ENCODE data around the gene CLCN1. TPM values are rescaled to one million over a fixed set of nuclear protein-coding genes. Genes with fewer than 3 reads are reported as not detected.
"Not testable (repeated sequence)": the region's sequence is repeated elsewhere in the genome, so short reads cannot be mapped to it uniquely, and the experiment has no call there.

CLCN1 gene
- total RNA-seq, 1 donor from 2014 or later: not detected

- TF ChIP-seq CTCF (conservative IDR thresholded peaks at IDR 0.05): no peak
- Mint-ChIP-seq H3K27me3 (ENCODE audit: low read depth) (no peaks in the 10 kb centered on the region), H3K27ac (ENCODE audit: unreplicated experiment) (no peak overlapping the region), H3K4me3 (no peak overlapping the region), H3K4me1 (peaks cover 4% of the 10 kb centered on the region), H3K36me3 (ENCODE audit: low read depth) (peaks cover 6% of the 10 kb centered on the region), H3K9me3 (no peaks in the 10 kb centered on the region)
- DNase-seq (ENCODE audit: low read depth, low spot score): no peak
These were observed 74.9 kb downstream of the CLCN1 start for GRCh38 chr7:143390773-143391317.

DNA sequence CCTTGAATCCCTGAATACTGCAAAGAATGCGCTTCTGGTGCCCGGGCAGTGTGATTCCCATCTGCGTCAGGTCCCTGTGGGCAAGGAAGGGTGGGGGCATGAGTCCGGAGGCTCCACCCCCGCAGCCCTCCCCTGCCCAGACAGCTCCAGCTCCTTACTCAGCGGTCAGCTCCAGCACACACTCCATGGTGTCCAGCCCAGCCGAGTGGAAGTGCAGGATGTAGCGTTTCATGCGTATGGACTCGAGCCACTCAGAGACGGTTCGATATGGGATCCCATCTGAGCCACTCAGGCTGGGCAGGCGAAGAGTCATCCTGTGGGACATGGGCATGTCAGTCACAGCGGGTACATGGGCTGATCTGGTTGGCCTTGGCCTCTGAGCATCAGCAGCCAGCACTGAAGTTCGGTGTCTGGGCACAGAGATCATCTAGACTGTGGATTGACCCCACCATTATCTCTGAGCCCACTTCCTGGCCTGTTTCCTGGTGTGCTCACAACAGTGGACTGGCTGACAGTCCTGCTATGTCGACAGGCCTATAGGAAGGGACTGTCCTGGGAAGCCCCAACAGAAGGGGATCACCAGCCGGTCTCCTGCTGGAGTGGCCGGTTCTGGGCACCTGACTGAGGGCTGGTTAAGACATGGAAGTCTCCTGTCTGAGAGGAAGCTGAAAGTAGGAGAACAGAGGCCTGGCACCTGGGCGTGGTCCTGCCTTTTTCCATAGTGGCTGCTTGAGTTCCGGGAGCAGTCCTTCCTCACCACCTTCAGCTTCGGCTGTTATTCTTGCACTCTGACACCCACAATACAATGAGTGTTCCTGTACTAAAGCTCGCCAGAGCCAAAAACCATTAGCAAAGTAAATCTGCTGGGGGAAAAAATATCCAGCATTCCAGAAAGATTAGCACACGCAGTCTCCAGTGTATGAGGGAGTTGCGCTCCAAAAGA lies 75.8 kb downstream of the CLCN1 start:
- no peak for DNase-seq (ENCODE audit: low read depth, low spot score)
- Mint-ChIP-seq H3K4me3 (no peak overlapping the region), H3K9me3 (no peaks in the 10 kb centered on the region), H3K36me3 (ENCODE audit: low read depth) (peaks cover 6% of the 10 kb centered on the region), H3K4me1 (peaks cover 4% of the 10 kb centered on the region), H3K27ac (ENCODE audit: unreplicated experiment) (no peak overlapping the region), H3K27me3 (ENCODE audit: low read depth) (no peaks in the 10 kb centered on the region)
- TF ChIP-seq CTCF (conservative IDR thresholded peaks at IDR 0.05): no peak

DNA sequence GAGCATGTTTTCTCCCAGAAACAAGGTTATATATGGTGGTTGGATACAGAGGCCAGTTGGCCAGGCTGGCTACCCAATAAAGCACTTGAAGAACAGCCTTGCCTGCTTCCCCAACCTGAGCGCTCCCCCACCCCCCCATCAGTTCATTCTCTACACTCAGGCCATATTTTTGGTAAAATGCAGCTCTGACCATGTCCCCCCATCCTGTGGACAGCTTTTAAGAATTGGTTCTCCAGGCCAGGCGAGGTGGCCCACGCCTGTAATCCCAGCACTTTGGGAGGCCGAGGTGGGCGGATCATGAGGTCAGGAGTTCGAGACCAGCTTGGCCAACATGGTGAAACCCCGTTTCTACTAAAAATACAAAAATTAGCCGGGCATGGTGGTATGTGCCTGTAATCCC lies 76.5 kb downstream of the CLCN1 start:
- DNase-seq (ENCODE audit: low read depth, low spot score); H3K4me3 Mint-ChIP-seq; H3K4me1 Mint-ChIP-seq; H3K36me3 Mint-ChIP-seq (ENCODE audit: low read depth); H3K27ac Mint-ChIP-seq (ENCODE audit: unreplicated experiment); H3K27me3 Mint-ChIP-seq (ENCODE audit: low read depth); H3K9me3 Mint-ChIP-seq: not testable (repeated sequence)

DNA sequence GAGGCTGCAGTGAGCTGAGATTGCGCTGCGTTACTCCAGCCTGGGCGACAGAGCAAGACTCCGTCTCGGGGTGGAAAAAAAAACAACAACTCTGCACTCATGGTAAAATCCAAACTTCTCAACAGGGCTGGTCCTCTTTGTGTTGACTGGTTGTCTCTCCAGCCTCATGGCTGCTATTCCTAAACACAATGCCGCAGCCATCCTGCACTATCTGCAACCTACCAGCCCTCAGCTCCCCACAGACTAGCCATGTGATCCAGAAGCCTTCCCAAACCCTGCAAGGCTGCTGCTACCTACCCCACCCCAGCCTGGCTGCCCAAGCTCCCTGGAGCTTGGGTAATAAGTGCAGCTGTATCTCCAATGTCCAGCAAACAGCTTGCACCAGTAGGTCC lies 77.0 kb downstream of the CLCN1 start:
- DNase-seq (ENCODE audit: low read depth, low spot score): no peak
- TF ChIP-seq CTCF (conservative IDR thresholded peaks at IDR 0.05): no peak
- no peaks in the 10 kb centered on the region for H3K27me3 Mint-ChIP-seq (ENCODE audit: low read depth)
- no peak overlapping the region for H3K4me3 Mint-ChIP-seq
- H3K9me3 Mint-ChIP-seq: no peaks in the 10 kb centered on the region
- no peak overlapping the region for H3K27ac Mint-ChIP-seq (ENCODE audit: unreplicated experiment)
- H3K4me1 Mint-ChIP-seq: peaks cover 4% of the 10 kb centered on the region
- H3K36me3 Mint-ChIP-seq (ENCODE audit: low read depth): peaks cover 6% of the 10 kb centered on the region

DNA sequence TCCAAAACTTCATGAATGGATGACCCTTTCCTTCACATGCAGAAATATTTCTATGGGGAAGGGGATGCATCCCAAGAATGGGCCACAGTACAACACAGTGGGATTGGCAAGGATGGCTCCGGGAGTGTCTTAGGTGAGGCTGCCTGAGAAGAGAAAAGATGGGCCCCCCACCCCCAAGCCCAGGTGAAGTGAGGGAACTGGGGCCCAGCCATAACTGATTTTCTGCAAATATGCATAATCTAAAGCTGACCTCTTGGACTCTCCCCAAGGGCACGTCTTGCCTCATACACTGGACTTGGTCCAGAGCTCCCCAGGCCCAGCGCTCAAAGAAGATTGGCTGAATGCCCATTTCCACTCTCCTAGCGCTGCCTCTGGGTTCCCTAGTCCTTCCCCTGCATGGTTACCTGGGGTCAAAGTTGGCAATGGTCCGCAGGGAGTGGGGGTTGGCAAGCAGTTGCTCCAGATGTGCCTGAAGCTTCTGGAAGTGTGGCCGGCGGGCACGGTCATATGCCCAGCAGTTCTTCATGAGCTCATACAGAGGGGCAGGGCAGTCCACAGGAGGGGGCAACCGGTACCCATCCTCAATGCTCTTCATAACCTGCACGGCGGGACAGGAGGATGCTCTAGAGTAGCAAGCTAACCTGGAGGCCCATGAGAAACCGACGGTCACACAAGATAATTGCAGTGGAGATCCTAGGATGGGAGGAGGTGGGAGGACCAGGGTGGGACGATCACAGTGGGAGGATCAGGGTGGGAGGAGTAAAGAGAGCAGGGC lies 77.5 kb downstream of the CLCN1 start:
- no peaks in the 10 kb centered on the region for H3K27me3 Mint-ChIP-seq (ENCODE audit: low read depth)
- peaks cover 6% of the 10 kb centered on the region for H3K36me3 Mint-ChIP-seq (ENCODE audit: low read depth)
- peaks cover 4% of the 10 kb centered on the region for H3K4me1 Mint-ChIP-seq
- no peak for TF ChIP-seq CTCF (conservative IDR thresholded peaks at IDR 0.05)
- H3K4me3 Mint-ChIP-seq: no peak overlapping the region
- DNase-seq (ENCODE audit: low read depth, low spot score): no peak
- H3K9me3 Mint-ChIP-seq: no peaks in the 10 kb centered on the region
- H3K27ac Mint-ChIP-seq (ENCODE audit: unreplicated experiment): no peak overlapping the region
